ENCODE results near the gene CTSW.
"Not testable (repeated sequence)": the region's sequence is repeated elsewhere in the genome, so short reads cannot be mapped to it uniquely, and the experiment has no call there.

The CTSW gene

GRCh38 chr11:65879617-65880016, at the start of gene CTSW:
TSS of gene CTSW (plus strand) at chr11:65879837. CDS start at chr11:65879855, 18 bp downstream.
- H3K27me3 ChIP-seq (ENCODE audit: insufficient read depth, low read length), result no peaks in the 10 kb centered on the region
- no peaks in the 10 kb centered on the region for H3K9me2 ChIP-seq (ENCODE audit: low read depth, low read length)
- H3K9ac ChIP-seq (ENCODE audit: low read length), result no peak within 1 kb of the TSS
- H2AFZ ChIP-seq (ENCODE audit: low read length), result no peak within 1 kb of the TSS
- H3K79me2 ChIP-seq (ENCODE audit: insufficient read depth, low read length), result no peaks in the 10 kb centered on the region
- H3F3A ChIP-seq (ENCODE audit: insufficient read depth, low read length), result no peaks in the 10 kb centered on the region
- no peak within 1 kb of the TSS for H3K4me2 ChIP-seq (ENCODE audit: low read length)
- H4K20me1 ChIP-seq (ENCODE audit: insufficient read depth, low read length), result no peaks in the 10 kb centered on the region
- H3K27ac ChIP-seq (ENCODE audit: low read depth, low read length, poor library complexity, severe bottlenecking), result no peak within 1 kb of the TSS
- H3K4me1 ChIP-seq (ENCODE audit: insufficient read depth, low read length, severe bottlenecking), result no peaks in the 10 kb centered on the region
- TF ChIP-seq, protein P1, sequence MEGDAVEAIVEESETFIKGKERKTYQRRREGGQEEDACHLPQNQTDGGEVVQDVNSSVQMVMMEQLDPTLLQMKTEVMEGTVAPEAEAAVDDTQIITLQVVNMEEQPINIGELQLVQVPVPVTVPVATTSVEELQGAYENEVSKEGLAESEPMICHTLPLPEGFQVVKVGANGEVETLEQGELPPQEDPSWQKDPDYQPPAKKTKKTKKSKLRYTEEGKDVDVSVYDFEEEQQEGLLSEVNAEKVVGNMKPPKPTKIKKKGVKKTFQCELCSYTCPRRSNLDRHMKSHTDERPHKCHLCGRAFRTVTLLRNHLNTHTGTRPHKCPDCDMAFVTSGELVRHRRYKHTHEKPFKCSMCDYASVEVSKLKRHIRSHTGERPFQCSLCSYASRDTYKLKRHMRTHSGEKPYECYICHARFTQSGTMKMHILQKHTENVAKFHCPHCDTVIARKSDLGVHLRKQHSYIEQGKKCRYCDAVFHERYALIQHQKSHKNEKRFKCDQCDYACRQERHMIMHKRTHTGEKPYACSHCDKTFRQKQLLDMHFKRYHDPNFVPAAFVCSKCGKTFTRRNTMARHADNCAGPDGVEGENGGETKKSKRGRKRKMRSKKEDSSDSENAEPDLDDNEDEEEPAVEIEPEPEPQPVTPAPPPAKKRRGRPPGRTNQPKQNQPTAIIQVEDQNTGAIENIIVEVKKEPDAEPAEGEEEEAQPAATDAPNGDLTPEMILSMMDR (IDR thresholded peaks at IDR 0.05; ENCODE audit: low read length), result no peak
- TF ChIP-seq EZH2 (IDR thresholded peaks at IDR 0.05; ENCODE audit: borderline replicate concordance, low read length), result no peak
- no peaks in the 10 kb centered on the region for H3K9me3 ChIP-seq (ENCODE audit: low read length)
- H3K4me3 ChIP-seq (ENCODE audit: low read depth, low read length, poor library complexity, severe bottlenecking), result no peak within 1 kb of the TSS
- H3K36me3 ChIP-seq (ENCODE audit: insufficient read depth, low read length), result peaks cover 25% of the 10 kb centered on the region

GRCh38 chr11:65832231-65832630, 47.4 kb upstream of the CTSW start:
- not testable (repeated sequence) for H3K9me2 ChIP-seq (ENCODE audit: low read depth, low read length); H3F3A ChIP-seq (ENCODE audit: insufficient read depth, low read length); H3K27me3 ChIP-seq (ENCODE audit: insufficient read depth, low read length); H4K20me1 ChIP-seq (ENCODE audit: insufficient read depth, low read length); H2AFZ ChIP-seq (ENCODE audit: low read length); H3K4me3 ChIP-seq (ENCODE audit: low read depth, low read length, poor library complexity, severe bottlenecking); H3K27ac ChIP-seq (ENCODE audit: low read depth, low read length, poor library complexity, severe bottlenecking); H3K79me2 ChIP-seq (ENCODE audit: insufficient read depth, low read length); H3K4me2 ChIP-seq (ENCODE audit: low read length); H3K36me3 ChIP-seq (ENCODE audit: insufficient read depth, low read length); H3K4me1 ChIP-seq (ENCODE audit: insufficient read depth, low read length, severe bottlenecking); H3K9me3 ChIP-seq (ENCODE audit: low read length); H3K9ac ChIP-seq (ENCODE audit: low read length)

DNA sequence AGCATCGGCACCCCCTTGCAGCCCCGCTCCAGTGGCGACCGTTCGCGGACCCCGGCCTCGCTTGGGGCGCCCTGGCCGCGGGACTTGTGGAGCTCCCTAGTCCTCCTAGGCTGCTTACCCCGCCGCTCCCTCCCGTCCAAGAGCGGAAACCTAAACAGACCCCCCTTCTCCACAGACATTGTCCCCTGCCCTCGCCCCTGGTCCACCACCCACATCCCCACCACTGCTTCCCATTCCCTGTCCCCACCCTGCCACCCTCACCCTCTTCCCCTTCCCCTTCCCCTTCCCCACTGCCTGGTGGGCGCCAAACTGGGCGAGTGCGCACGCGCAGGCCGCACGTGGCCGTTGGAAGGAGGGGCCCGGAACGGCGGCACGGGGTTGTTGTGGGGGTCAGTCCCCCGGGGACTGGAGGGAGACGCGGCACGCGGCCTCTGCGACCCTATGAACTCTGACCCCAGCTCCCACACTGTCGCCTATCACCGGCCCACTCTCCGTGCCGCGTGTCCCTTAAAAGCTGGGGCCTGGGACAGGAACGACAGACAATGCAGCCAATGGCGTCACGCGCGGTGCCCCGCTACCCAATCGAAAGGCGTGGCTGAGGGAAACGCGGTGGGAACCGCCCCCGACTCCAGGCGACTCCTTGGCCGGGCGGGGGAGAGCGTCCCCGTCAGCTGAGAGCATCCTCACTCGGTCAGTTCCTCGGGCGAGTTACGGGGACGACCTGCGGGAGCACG, 46.2 kb upstream of the CTSW start, which contains the start of gene SNX32:
Gene SNX32 (plus strand): TSS at position 667 of the 734 bp plus-strand sequence. CDS start 103 bp downstream, outside the sequence.
- Histone ChIP-seq H4K20me1 (ENCODE audit: insufficient read depth, low read length) (no peaks in the 10 kb centered on the region), H3K4me3 (ENCODE audit: low read depth, low read length, poor library complexity, severe bottlenecking) (no peak within 1 kb of the TSS), H3K9me2 (ENCODE audit: low read depth, low read length) (no peaks in the 10 kb centered on the region), H3K27me3 (ENCODE audit: insufficient read depth, low read length) (no peaks in the 10 kb centered on the region), H3K79me2 (ENCODE audit: insufficient read depth, low read length) (no peaks in the 10 kb centered on the region), H2AFZ (ENCODE audit: low read length) (no peak within 1 kb of the TSS), H3F3A (ENCODE audit: insufficient read depth, low read length) (no peaks in the 10 kb centered on the region), H3K36me3 (ENCODE audit: insufficient read depth, low read length) (no peaks in the 10 kb centered on the region), H3K4me2 (ENCODE audit: low read length) (no peak within 1 kb of the TSS), H3K27ac (ENCODE audit: low read depth, low read length, poor library complexity, severe bottlenecking) (no peak within 1 kb of the TSS), H3K9me3 (ENCODE audit: low read length) (peaks cover 3% of the 10 kb centered on the region; the same call in 1 of the 2 replicates), H3K4me1 (ENCODE audit: insufficient read depth, low read length, severe bottlenecking) (no peaks in the 10 kb centered on the region), H3K9ac (ENCODE audit: low read length) (no peak within 1 kb of the TSS)
- TF ChIP-seq, protein P1 (IDR thresholded peaks at IDR 0.05; ENCODE audit: low read length), result no peak
- no peak for TF ChIP-seq EZH2 (IDR thresholded peaks at IDR 0.05; ENCODE audit: borderline replicate concordance, low read length)

- H3K9me3 ChIP-seq (ENCODE audit: low read length), result peaks cover 3% of the 10 kb centered on the region; the same call in 1 of the 2 replicates
- H4K20me1 ChIP-seq (ENCODE audit: insufficient read depth, low read length), result no peaks in the 10 kb centered on the region
- no peaks in the 10 kb centered on the region for H3K4me1 ChIP-seq (ENCODE audit: insufficient read depth, low read length, severe bottlenecking)
- H3K79me2 ChIP-seq (ENCODE audit: insufficient read depth, low read length), result no peaks in the 10 kb centered on the region
- TF ChIP-seq EZH2 (IDR thresholded peaks at IDR 0.05; ENCODE audit: borderline replicate concordance, low read length), result no peak
- TF ChIP-seq, protein P1 (IDR thresholded peaks at IDR 0.05; ENCODE audit: low read length), result no peak
- no peaks in the 10 kb centered on the region for H3F3A ChIP-seq (ENCODE audit: insufficient read depth, low read length)
- no peak overlapping the region for H2AFZ ChIP-seq (ENCODE audit: low read length)
- no peak overlapping the region for H3K4me2 ChIP-seq (ENCODE audit: low read length)
- H3K9ac ChIP-seq (ENCODE audit: low read length), result no peak overlapping the region
- no peaks in the 10 kb centered on the region for H3K27me3 ChIP-seq (ENCODE audit: insufficient read depth, low read length)
- no peak overlapping the region for H3K27ac ChIP-seq (ENCODE audit: low read depth, low read length, poor library complexity, severe bottlenecking)
- no peak overlapping the region for H3K4me3 ChIP-seq (ENCODE audit: low read depth, low read length, poor library complexity, severe bottlenecking)
- no peaks in the 10 kb centered on the region for H3K9me2 ChIP-seq (ENCODE audit: low read depth, low read length)
- no peaks in the 10 kb centered on the region for H3K36me3 ChIP-seq (ENCODE audit: insufficient read depth, low read length)
Measured at GRCh38 chr11:65834202-65834601, 45.4 kb upstream of the CTSW start.

Data from OCI-LY1 (cell line).